ENCODE measurements around the gene GABRA5.

DNA sequence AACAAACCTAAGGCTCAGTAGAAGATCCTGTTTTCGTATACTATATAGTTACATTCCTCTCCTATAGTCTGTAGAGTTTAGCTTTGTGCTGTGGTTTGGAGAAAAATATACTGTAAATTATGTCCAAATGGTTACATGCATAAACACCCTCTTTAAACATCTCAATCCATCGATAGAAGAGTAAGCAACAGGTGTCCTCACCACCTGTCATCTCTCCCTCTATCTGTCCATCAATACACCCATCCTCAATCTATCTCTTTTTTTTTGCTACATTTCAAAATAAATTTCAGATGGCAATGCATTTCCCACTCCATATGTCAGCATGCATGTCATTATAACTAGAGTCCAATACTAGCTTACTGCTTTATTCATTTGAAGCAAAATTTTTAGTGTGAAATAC lies 83.1 kb downstream of the GABRA5 start:
- TF ChIP-seq, protein P1, sequence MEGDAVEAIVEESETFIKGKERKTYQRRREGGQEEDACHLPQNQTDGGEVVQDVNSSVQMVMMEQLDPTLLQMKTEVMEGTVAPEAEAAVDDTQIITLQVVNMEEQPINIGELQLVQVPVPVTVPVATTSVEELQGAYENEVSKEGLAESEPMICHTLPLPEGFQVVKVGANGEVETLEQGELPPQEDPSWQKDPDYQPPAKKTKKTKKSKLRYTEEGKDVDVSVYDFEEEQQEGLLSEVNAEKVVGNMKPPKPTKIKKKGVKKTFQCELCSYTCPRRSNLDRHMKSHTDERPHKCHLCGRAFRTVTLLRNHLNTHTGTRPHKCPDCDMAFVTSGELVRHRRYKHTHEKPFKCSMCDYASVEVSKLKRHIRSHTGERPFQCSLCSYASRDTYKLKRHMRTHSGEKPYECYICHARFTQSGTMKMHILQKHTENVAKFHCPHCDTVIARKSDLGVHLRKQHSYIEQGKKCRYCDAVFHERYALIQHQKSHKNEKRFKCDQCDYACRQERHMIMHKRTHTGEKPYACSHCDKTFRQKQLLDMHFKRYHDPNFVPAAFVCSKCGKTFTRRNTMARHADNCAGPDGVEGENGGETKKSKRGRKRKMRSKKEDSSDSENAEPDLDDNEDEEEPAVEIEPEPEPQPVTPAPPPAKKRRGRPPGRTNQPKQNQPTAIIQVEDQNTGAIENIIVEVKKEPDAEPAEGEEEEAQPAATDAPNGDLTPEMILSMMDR (IDR thresholded peaks at IDR 0.05; ENCODE audit: poor library complexity, severe bottlenecking) = no peak
- TF ChIP-seq POLR2AphosphoS5 (IDR thresholded peaks at IDR 0.05) (no peak), RAD21 (conservative IDR thresholded peaks at IDR 0.05) (no peak), EZH2 (IDR thresholded peaks at IDR 0.05; ENCODE audit: borderline replicate concordance, insufficient read depth, low read length, poor library complexity, severe bottlenecking) (no peak), SMC3 (conservative IDR thresholded peaks at IDR 0.05; ENCODE audit: poor library complexity) (no peak), EP300 (conservative IDR thresholded peaks at IDR 0.05; ENCODE audit: poor library complexity, severe bottlenecking) (no peak)
- TF ChIP-seq, protein P2, sequence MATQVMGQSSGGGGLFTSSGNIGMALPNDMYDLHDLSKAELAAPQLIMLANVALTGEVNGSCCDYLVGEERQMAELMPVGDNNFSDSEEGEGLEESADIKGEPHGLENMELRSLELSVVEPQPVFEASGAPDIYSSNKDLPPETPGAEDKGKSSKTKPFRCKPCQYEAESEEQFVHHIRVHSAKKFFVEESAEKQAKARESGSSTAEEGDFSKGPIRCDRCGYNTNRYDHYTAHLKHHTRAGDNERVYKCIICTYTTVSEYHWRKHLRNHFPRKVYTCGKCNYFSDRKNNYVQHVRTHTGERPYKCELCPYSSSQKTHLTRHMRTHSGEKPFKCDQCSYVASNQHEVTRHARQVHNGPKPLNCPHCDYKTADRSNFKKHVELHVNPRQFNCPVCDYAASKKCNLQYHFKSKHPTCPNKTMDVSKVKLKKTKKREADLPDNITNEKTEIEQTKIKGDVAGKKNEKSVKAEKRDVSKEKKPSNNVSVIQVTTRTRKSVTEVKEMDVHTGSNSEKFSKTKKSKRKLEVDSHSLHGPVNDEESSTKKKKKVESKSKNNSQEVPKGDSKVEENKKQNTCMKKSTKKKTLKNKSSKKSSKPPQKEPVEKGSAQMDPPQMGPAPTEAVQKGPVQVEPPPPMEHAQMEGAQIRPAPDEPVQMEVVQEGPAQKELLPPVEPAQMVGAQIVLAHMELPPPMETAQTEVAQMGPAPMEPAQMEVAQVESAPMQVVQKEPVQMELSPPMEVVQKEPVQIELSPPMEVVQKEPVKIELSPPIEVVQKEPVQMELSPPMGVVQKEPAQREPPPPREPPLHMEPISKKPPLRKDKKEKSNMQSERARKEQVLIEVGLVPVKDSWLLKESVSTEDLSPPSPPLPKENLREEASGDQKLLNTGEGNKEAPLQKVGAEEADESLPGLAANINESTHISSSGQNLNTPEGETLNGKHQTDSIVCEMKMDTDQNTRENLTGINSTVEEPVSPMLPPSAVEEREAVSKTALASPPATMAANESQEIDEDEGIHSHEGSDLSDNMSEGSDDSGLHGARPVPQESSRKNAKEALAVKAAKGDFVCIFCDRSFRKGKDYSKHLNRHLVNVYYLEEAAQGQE (IDR thresholded peaks at IDR 0.05; ENCODE audit: borderline replicate concordance) = no peak

Data from neural cell (in vitro differentiated cells).